HepG2 (cell line): ENCODE results near the gene GPS2. TPM values are rescaled to one million over a fixed set of nuclear protein-coding genes. Genes with fewer than 3 reads are reported as not detected.
A peak's percentile ranks its signal among the peaks of the same experiment; 100 is the strongest.

Source experiments
- CENPBD1 ChIP-seq: sonication (generic); formaldehyde crosslinking; IDR thresholded peaks from 2 replicates; pipeline ENCODE4 v1.8.0; 2022; ENCODE audit warnings: missing genetic modification reagents, low read depth, mild to moderate bottlenecking, borderline replicate concordance
- EZH2 ChIP-seq: conservative IDR thresholded peaks from 2 replicates; pipeline ENCODE4 v1.6.1; 2012; ENCODE audit warnings: mild to moderate bottlenecking, low read depth, low read length, moderate library complexity
- IRF2 ChIP-seq: IDR thresholded peaks from 2 replicates; pipeline ENCODE4 v1.6.1; 2018; ENCODE audit warnings: missing genetic modification reagents, missing compliant biosample characterization
- KAT2B ChIP-seq: fragments of 150-350 bp; IDR thresholded peaks from 2 replicates; pipeline ENCODE4 v1.6.1; 2014; ENCODE audit warnings: low read depth, low read length, borderline replicate concordance
- MTA1 ChIP-seq: sonication (generic); formaldehyde crosslinking; IDR thresholded peaks from 2 replicates; pipeline ENCODE4 v1.4.0; 2020; ENCODE audit warnings: missing genetic modification reagents, mild to moderate bottlenecking, borderline replicate concordance
- NFATC3 ChIP-seq: sonication (generic); formaldehyde crosslinking; IDR thresholded peaks from 2 replicates; pipeline ENCODE4 v1.5.1; 2020; ENCODE audit warnings: mild to moderate bottlenecking, missing genetic modification reagents
- NFE2L1 ChIP-seq: sonication (generic); formaldehyde crosslinking; IDR thresholded peaks from 2 replicates; pipeline ENCODE4 v1.4.0; 2020; ENCODE audit warnings: missing genetic modification reagents, mild to moderate bottlenecking, borderline replicate concordance
- RAD51 ChIP-seq: fragments of 450-650 bp; IDR thresholded peaks from 2 replicates; pipeline ENCODE4 v1.6.1; 2016; ENCODE audit warnings: borderline replicate concordance
- RBM39 ChIP-seq: fragments of 200-400 bp; formaldehyde crosslinking; IDR thresholded peaks from one replicate; pipeline ENCODE4 v1.6.1; 2018; ENCODE audit warnings: antibody characterized with exemption, mild to moderate bottlenecking, low read depth, low read length; ENCODE audit not compliant: poor library complexity, severe bottlenecking
- SAFB2 ChIP-seq: sonication (generic); formaldehyde crosslinking; IDR thresholded peaks from 2 replicates; pipeline ENCODE4 v1.5.1; 2020; ENCODE audit warnings: missing genetic modification reagents, low read depth, mild to moderate bottlenecking, borderline replicate concordance
- SP5 ChIP-seq: IDR thresholded peaks from 2 replicates; pipeline ENCODE4 v1.6.1; 2016; ENCODE audit warnings: low read depth, borderline replicate concordance
- SRY ChIP-seq: sonication (generic); formaldehyde crosslinking; IDR thresholded peaks from 2 replicates; pipeline ENCODE4 v1.8.0; 2022; ENCODE audit warnings: mild to moderate bottlenecking, missing genetic modification reagents
- TAF15 ChIP-seq: fragments of 200-400 bp; formaldehyde crosslinking; IDR thresholded peaks from one replicate; pipeline ENCODE4 v1.6.1; 2018; ENCODE audit warnings: mild to moderate bottlenecking, low read depth, low read length; ENCODE audit not compliant: poor library complexity, severe bottlenecking
- TFDP1 ChIP-seq: IDR thresholded peaks from 2 replicates; pipeline ENCODE4 v1.6.1; 2016; ENCODE audit warnings: missing compliant biosample characterization, missing genetic modification reagents, borderline replicate concordance
- ZFP1 ChIP-seq: IDR thresholded peaks from 2 replicates; pipeline ENCODE4 v1.6.1; 2016
- ZNF563 ChIP-seq: sonication (generic); formaldehyde crosslinking; IDR thresholded peaks from 2 replicates; pipeline ENCODE4 v1.8.0; 2022; ENCODE audit warnings: mild to moderate bottlenecking, moderate library complexity, missing genetic modification reagents
- ZNF709 ChIP-seq: sonication (generic); formaldehyde crosslinking; IDR thresholded peaks from 2 replicates; pipeline ENCODE4 v1.5.0; 2020; ENCODE audit warnings: mild to moderate bottlenecking, missing genetic modification reagents
- ZNF782 ChIP-seq: sonication (generic); formaldehyde crosslinking; IDR thresholded peaks from 2 replicates; pipeline ENCODE4 v1.4.0; 2020; ENCODE audit warnings: missing genetic modification reagents, mild to moderate bottlenecking, borderline replicate concordance
- ZNF839 ChIP-seq: sonication (generic); formaldehyde crosslinking; IDR thresholded peaks from 2 replicates; pipeline ENCODE4 v1.4.0; 2020; ENCODE audit warnings: missing genetic modification reagents, mild to moderate bottlenecking, borderline replicate concordance
- ZSCAN5A ChIP-seq: sonication (generic); formaldehyde crosslinking; IDR thresholded peaks from 2 replicates; pipeline ENCODE4 v1.8.0; 2022; ENCODE audit warnings: mild to moderate bottlenecking, missing genetic modification reagents, borderline replicate concordance
- polyA plus RNA-seq, 8 experiments: library from polyadenylated mRNA; depleted of rRNA in 3 of 8; stranded (reverse) in 7 of 8; unstranded in 1 of 8; fragments of >200 nt; fragmentation: Illumina TruSeq in 4 of 8; extraction: Trizol in 4 of 8; gene quantifications; 2 replicates each; pipeline versions ENCODE4 v1.2.1 to v1.2.3, GENCODE V29; 2011 to 2016; ENCODE audit warnings: low read depth in 4 of 8, missing spikeins in 1 of 8, mixed read lengths in 1 of 8; ENCODE audit not compliant: insufficient read depth in 1 of 8
- total RNA-seq, 5 experiments: library from RNA; depleted of rRNA; stranded (reverse); fragments of >200 nt; fragmentation: Illumina TruSeq; extraction: Trizol; gene quantifications; 2 replicates each; pipeline ENCODE4 v1.2.3, GENCODE V29; 2016; ENCODE audit warnings: low read depth in 1 of 5
- TF ChIP-seq, protein P1 (sequence below): sonication (generic); formaldehyde crosslinking; IDR thresholded peaks from 2 replicates; pipeline ENCODE4 v1.4.0; 2020; ENCODE audit warnings: low read depth, mild to moderate bottlenecking, missing genetic modification reagents
- TF ChIP-seq, protein P2 (sequence below): sonication (generic); formaldehyde crosslinking; IDR thresholded peaks from 2 replicates; pipeline ENCODE4 v1.4.0; 2020; ENCODE audit warnings: mild to moderate bottlenecking, missing genetic modification reagents

GPS2 gene
- total and polyA plus RNA-seq, 2 of the 13 experiments (the other 11 are each of a cell fraction or from before 2014, with no cell fraction given): 58.0 to 59.4 TPM

GRCh38 chr17:7351665-7352502 is 36.7 kb upstream of the GPS2 start, which contains the start of gene KCTD11 (continued):
- no peak; the same call in 1 of the 2 replicates for TF ChIP-seq ZFP1 (CRISPR knock-in tag)
- TF ChIP-seq KAT2B: no peak
- TF ChIP-seq, protein P1, sequence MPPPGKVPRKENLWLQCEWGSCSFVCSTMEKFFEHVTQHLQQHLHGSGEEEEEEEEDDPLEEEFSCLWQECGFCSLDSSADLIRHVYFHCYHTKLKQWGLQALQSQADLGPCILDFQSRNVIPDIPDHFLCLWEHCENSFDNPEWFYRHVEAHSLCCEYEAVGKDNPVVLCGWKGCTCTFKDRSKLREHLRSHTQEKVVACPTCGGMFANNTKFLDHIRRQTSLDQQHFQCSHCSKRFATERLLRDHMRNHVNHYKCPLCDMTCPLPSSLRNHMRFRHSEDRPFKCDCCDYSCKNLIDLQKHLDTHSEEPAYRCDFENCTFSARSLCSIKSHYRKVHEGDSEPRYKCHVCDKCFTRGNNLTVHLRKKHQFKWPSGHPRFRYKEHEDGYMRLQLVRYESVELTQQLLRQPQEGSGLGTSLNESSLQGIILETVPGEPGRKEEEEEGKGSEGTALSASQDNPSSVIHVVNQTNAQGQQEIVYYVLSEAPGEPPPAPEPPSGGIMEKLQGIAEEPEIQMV (CRISPR knock-in tag): 0 out of 2 replicates have a peak, but pooled peaks have one; percentile 40
- TF ChIP-seq ZNF782 (CRISPR knock-in tag): no peak
- TF ChIP-seq MTA1 (CRISPR knock-in tag): no peak
- TF ChIP-seq NFE2L1: no peak
- no peak for TF ChIP-seq ZNF839
- peak; percentile 41; the same call in 1 of the 2 replicates for TF ChIP-seq ZNF709 (CRISPR knock-in tag)
- TF ChIP-seq NFATC3 (CRISPR knock-in tag): no peak
- TF ChIP-seq SRY: 0 out of 2 replicates have a peak, but pooled peaks have one; percentile 11
- 0 out of 2 replicates have a peak, but pooled peaks have one; percentile 60 for TF ChIP-seq SAFB2 (CRISPR knock-in tag)
- TF ChIP-seq IRF2 (CRISPR knock-in tag): peak; percentile 42; the same call in 1 of the 2 replicates
- no peak for TF ChIP-seq ZSCAN5A (CRISPR knock-in tag)
- TF ChIP-seq TAF15: peak; percentile 8
- TF ChIP-seq RBM39: no peak
- TF ChIP-seq ZNF563 (CRISPR knock-in tag): no peak
- TF ChIP-seq, protein P2, sequence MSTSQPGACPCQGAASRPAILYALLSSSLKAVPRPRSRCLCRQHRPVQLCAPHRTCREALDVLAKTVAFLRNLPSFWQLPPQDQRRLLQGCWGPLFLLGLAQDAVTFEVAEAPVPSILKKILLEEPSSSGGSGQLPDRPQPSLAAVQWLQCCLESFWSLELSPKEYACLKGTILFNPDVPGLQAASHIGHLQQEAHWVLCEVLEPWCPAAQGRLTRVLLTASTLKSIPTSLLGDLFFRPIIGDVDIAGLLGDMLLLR (CRISPR knock-in tag): peak; percentile 81; the same call in 1 of the 2 replicates
- TF ChIP-seq EZH2: no peak
- TF ChIP-seq SP5 (CRISPR knock-in tag): peak; percentile 83; the same call in 1 of the 2 replicates
- TF ChIP-seq CENPBD1 (CRISPR knock-in tag): no peak
- TF ChIP-seq TFDP1 (CRISPR knock-in tag): peak; percentile 45
- TF ChIP-seq RAD51: no peak
